Trophoblast cell (in vitro differentiated cells and primary cell): ENCODE results near the gene LRCOL1.

Experiments
- DNase-seq, 2 donors: peaks; one replicate each; pipeline ENCODE4 v3.0.0-alpha.2; 2016
- H2AFZ ChIP-seq: 2 replicates; pipeline ENCODE4 v1.6.1; 2013; ENCODE audit warnings: low read length, moderate library complexity, mild to moderate bottlenecking; ENCODE audit not compliant: insufficient read depth, poor library complexity
- H2AK5ac ChIP-seq: 2 replicates; pipeline ENCODE4 v1.6.1; 2013; ENCODE audit warnings: mild to moderate bottlenecking, low read length
- H2BK120ac ChIP-seq: 2 replicates; pipeline ENCODE4 v1.6.1; 2013; ENCODE audit warnings: low read length, mild to moderate bottlenecking, moderate library complexity; ENCODE audit not compliant: insufficient read depth, poor library complexity
- H2BK12ac ChIP-seq: 2 replicates; pipeline ENCODE4 v1.6.1; 2013; ENCODE audit warnings: mild to moderate bottlenecking, low read length, moderate library complexity
- H2BK5ac ChIP-seq: 2 replicates; pipeline ENCODE4 v1.6.1; 2013; ENCODE audit warnings: low read length, low read depth, moderate library complexity, mild to moderate bottlenecking; ENCODE audit not compliant: poor library complexity
- H3K14ac ChIP-seq: 2 replicates; pipeline ENCODE4 v1.6.1; 2013; ENCODE audit warnings: mild to moderate bottlenecking, low read length
- H3K18ac ChIP-seq: 2 replicates; pipeline ENCODE4 v1.6.1; 2013; ENCODE audit warnings: mild to moderate bottlenecking, low read length
- H3K23ac ChIP-seq: 2 replicates; pipeline ENCODE4 v1.6.1; 2013; ENCODE audit warnings: low read length
- H3K27ac ChIP-seq: 2 replicates; pipeline ENCODE4 v1.5.1; 2013; ENCODE audit warnings: low read depth, mild to moderate bottlenecking, inconsistent platforms, low read length, moderate library complexity
- H3K27me3 ChIP-seq: 2 replicates; pipeline ENCODE4 v1.6.1; 2013; ENCODE audit warnings: inconsistent platforms, mild to moderate bottlenecking, low read length, moderate library complexity; ENCODE audit not compliant: insufficient read depth
- H3K36me3 ChIP-seq, 2 experiments: 1 replicate in 1 of 2; 2 replicates in 1 of 2; pipeline ENCODE4 v1.6.1; 2013; ENCODE audit warnings: low read length in 2 of 2, mild to moderate bottlenecking in 2 of 2, moderate library complexity in 1 of 2; ENCODE audit not compliant: insufficient read depth in 2 of 2, control insufficient read depth in 1 of 2
- H3K4ac ChIP-seq: 2 replicates; pipeline ENCODE4 v1.6.1; 2013; ENCODE audit warnings: low read depth, mild to moderate bottlenecking, low read length, moderate library complexity
- H3K4me1 ChIP-seq, 2 experiments: 1 replicate in 1 of 2; 2 replicates in 1 of 2; pipeline ENCODE4 v1.6.1; 2013; ENCODE audit warnings: low read length in 2 of 2, mild to moderate bottlenecking in 2 of 2, moderate library complexity in 1 of 2; ENCODE audit not compliant: insufficient read depth in 2 of 2, control insufficient read depth in 1 of 2
- H3K4me2 ChIP-seq: 2 replicates; pipeline ENCODE4 v1.6.1; 2013; ENCODE audit warnings: inconsistent platforms, mild to moderate bottlenecking, low read length, moderate library complexity
- H3K4me3 ChIP-seq: 2 replicates; pipeline ENCODE4 v1.5.1; 2013; ENCODE audit warnings: mild to moderate bottlenecking, low read depth, low read length, inconsistent platforms
- H3K79me1 ChIP-seq: one replicate; pipeline ENCODE4 v1.6.1; 2013; ENCODE audit warnings: low read length
- H3K79me2 ChIP-seq: 2 replicates; pipeline ENCODE4 v1.6.1; 2013; ENCODE audit warnings: low read length, mild to moderate bottlenecking; ENCODE audit not compliant: control insufficient read depth, insufficient read depth, poor library complexity
- H3K9ac ChIP-seq: 2 replicates; pipeline ENCODE4 v1.6.1; 2013; ENCODE audit warnings: mild to moderate bottlenecking, low read length
- H3K9me3 ChIP-seq: 2 replicates; pipeline ENCODE4 v1.6.1; 2013; ENCODE audit warnings: low read depth, mild to moderate bottlenecking, control low read depth, inconsistent platforms, low read length; ENCODE audit not compliant: insufficient read depth
- H4K12ac ChIP-seq: 2 replicates; pipeline ENCODE4 v1.6.1; 2013; ENCODE audit warnings: low read depth, mild to moderate bottlenecking, low read length, moderate library complexity
- H4K8ac ChIP-seq: 2 replicates; pipeline ENCODE4 v1.6.1; 2013; ENCODE audit warnings: low read depth, mild to moderate bottlenecking, low read length, moderate library complexity
- H4K91ac ChIP-seq: one replicate; pipeline ENCODE4 v1.6.1; 2013; ENCODE audit warnings: low read depth, mild to moderate bottlenecking, low read length, moderate library complexity
- WGBS: extraction: QIAGEN DNeasy Blood & Tissue Kit; methylation state at CpG from one replicate; pipeline ENCODE4 v1.1.7; 2013; ENCODE audit warnings: missing lambda C conversion rate; ENCODE audit not compliant: insufficient read length, insufficient coverage; ENCODE audit errors: extremely low coverage; 5-methylcytosine and 5-hydroxymethylcytosine counted together

The LRCOL1 gene

GRCh38 chr12:132571051-132571450 is 39.3 kb downstream of the LRCOL1 start:
- Histone ChIP-seq H3K4me2 (no peak overlapping the region), H3K27ac (no peak overlapping the region), H3K9me3 (peaks cover 4% of the 10 kb centered on the region), H3K4me1 (no peaks in the 10 kb centered on the region), H2BK120ac (no peak overlapping the region), H4K12ac (no peak overlapping the region), H3K23ac (no peak overlapping the region), H2BK5ac (no peak overlapping the region), H4K91ac (no peak overlapping the region), H2AFZ (no peak overlapping the region), H3K27me3 (no peaks in the 10 kb centered on the region), H2BK12ac (no peak overlapping the region), H3K14ac (no peak overlapping the region), H3K79me2 (no peaks in the 10 kb centered on the region), H3K18ac (no peak overlapping the region), H3K36me3 (peaks cover 56 to 72% of the 10 kb centered on the region in 2 experiments), H3K79me1 (no peaks in the 10 kb centered on the region), H3K4me3 (no peak overlapping the region), H2AK5ac (no peak overlapping the region), H3K9ac (no peak overlapping the region), H4K8ac (no peak overlapping the region), H3K4ac (no peak overlapping the region)
- no CpG with 5 or more reads among the region's 27 CpGs for WGBS
- DNase-seq: no peak

DNA sequence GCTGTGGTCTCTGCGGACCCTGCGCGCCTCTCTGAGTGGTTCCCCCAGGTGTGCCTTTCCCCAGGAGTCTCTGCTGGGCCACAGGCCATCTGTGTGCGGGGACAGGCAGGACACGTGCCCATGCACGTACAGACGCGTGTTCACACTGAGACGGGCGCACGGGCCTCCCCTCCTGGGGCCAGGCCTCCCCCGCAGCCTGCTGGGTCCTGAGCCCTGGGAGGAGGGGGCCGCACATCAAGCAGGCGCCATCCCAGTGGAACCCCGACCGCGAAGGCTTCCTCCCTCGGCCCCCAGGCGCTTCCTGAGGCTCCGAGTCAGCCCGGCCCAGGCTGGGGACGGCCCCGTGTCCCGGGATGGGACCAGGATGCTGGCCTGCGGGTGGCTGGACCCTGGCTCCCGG is 39.7 kb downstream of the LRCOL1 start:
- DNase-seq: no peak
- no peak overlapping the region for H3K14ac ChIP-seq
- H3K27me3 ChIP-seq: no peaks in the 10 kb centered on the region
- no peak overlapping the region for H4K8ac ChIP-seq
- H2BK12ac ChIP-seq: no peak overlapping the region
- no CpG with 5 or more reads among the region's 26 CpGs for WGBS
- no peak overlapping the region for H3K9ac ChIP-seq
- no peak overlapping the region for H3K4me2 ChIP-seq
- no peak overlapping the region for H2AK5ac ChIP-seq
- H4K12ac ChIP-seq: no peak overlapping the region
- no peak overlapping the region for H3K27ac ChIP-seq
- no peaks in the 10 kb centered on the region for H3K79me2 ChIP-seq
- no peak overlapping the region for H2BK5ac ChIP-seq
- H3K36me3 ChIP-seq: peaks cover 54 to 72% of the 10 kb centered on the region in 2 experiments
- H3K23ac ChIP-seq: no peak overlapping the region
- H3K18ac ChIP-seq: no peak overlapping the region
- no peak overlapping the region for H3K4me3 ChIP-seq
- H3K4me1 ChIP-seq: no peaks in the 10 kb centered on the region
- H2BK120ac ChIP-seq: no peak overlapping the region
- no peaks in the 10 kb centered on the region for H3K79me1 ChIP-seq
- H3K9me3 ChIP-seq: peaks cover 4% of the 10 kb centered on the region
- H4K91ac ChIP-seq: no peak overlapping the region
- H2AFZ ChIP-seq: no peak overlapping the region
- no peak overlapping the region for H3K4ac ChIP-seq

GRCh38 chr12:132569856-132570480 is 40.4 kb downstream of the LRCOL1 start:
- Histone ChIP-seq H3K9ac (no peak overlapping the region), H3K4me2 (no peak overlapping the region), H3K79me1 (no peaks in the 10 kb centered on the region), H3K36me3 (peaks cover 53 to 75% of the 10 kb centered on the region in 2 experiments), H3K4ac (no peak overlapping the region), H4K8ac (no peak overlapping the region), H4K12ac (no peak overlapping the region), H2AK5ac (no peak overlapping the region), H3K14ac (no peak overlapping the region), H3K23ac (no peak overlapping the region), H3K79me2 (no peaks in the 10 kb centered on the region), H2AFZ (no peak overlapping the region), H4K91ac (no peak overlapping the region), H3K27ac (no peak overlapping the region), H3K27me3 (no peaks in the 10 kb centered on the region), H2BK5ac (no peak overlapping the region), H2BK12ac (no peak overlapping the region), H2BK120ac (no peak overlapping the region), H3K9me3 (peaks cover 10% of the 10 kb centered on the region), H3K4me3 (no peak overlapping the region), H3K18ac (no peak overlapping the region), H3K4me1 (no peaks in the 10 kb centered on the region)
- WGBS: no CpG with 5 or more reads among the region's 55 CpGs
- DNase-seq: no peak

DNA sequence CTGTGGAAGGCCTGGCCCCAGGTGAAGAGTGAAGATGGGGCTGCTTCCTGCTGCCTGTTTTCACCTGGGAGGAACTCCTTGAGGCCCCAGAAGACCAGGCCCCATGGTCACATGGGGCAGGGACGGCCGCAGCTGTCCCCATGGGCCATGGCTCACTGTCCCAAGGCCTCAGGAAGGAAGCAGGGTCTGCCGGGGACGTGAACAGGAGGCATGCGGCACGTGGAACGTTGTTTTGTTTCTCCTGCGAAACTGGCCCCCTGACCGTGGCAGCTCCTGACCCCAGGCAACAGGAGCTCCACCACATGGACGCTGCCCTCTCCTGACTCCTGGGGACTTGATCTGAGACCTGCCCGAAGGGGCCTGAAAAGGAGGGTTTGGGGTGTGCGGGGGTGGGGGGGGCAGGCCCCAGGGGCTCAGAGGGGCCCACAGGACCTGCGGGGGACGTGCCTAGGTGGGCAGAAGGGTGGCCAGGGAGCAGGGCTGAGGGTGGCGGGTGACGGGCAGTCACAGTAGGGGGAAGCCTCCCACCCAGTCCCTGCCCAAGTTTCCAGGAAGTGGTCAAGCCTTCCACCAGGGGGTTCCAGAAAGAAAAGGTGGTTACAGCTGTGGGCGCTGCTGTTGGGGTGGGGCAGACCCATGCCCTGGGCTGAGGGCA is 41.4 kb downstream of the LRCOL1 start:
- no peak overlapping the region for H3K4me2 ChIP-seq
- no peak overlapping the region for H2BK12ac ChIP-seq
- H3K27me3 ChIP-seq: no peaks in the 10 kb centered on the region
- no peak for DNase-seq
- H3K18ac ChIP-seq: no peak overlapping the region
- H2AK5ac ChIP-seq: no peak overlapping the region
- no peak overlapping the region for H4K8ac ChIP-seq
- H3K27ac ChIP-seq: no peak overlapping the region
- no peak overlapping the region for H4K91ac ChIP-seq
- H3K36me3 ChIP-seq: peaks cover 43 to 66% of the 10 kb centered on the region in 2 experiments
- no peaks in the 10 kb centered on the region for H3K79me1 ChIP-seq
- H3K4me1 ChIP-seq: no peaks in the 10 kb centered on the region
- H4K12ac ChIP-seq: no peak overlapping the region
- H3K79me2 ChIP-seq: no peaks in the 10 kb centered on the region
- H3K14ac ChIP-seq: no peak overlapping the region
- peaks cover 8% of the 10 kb centered on the region for H3K9me3 ChIP-seq
- H3K23ac ChIP-seq: no peak overlapping the region
- no CpG with 5 or more reads among the region's 17 CpGs for WGBS
- no peak overlapping the region for H2AFZ ChIP-seq
- no peak overlapping the region for H2BK5ac ChIP-seq
- H3K9ac ChIP-seq: no peak overlapping the region
- H3K4ac ChIP-seq: no peak overlapping the region
- H3K4me3 ChIP-seq: no peak overlapping the region
- no peak overlapping the region for H2BK120ac ChIP-seq
